OCI-LY3 (cell line): ENCODE measurements around the gene CDKL2.
A peak's percentile ranks its signal among the peaks of the same experiment; 100 is the strongest.

Experiments
- H2AFZ ChIP-seq: fragments of 200-600, 300-600 bp; shearing (Covaris generic); 2 replicates; pipeline ENCODE4 v1.6.0; 2014; ENCODE audit warnings: antibody characterized with exemption, low read depth, low read length
- H3K27ac ChIP-seq: fragments of 200-600, 300-600 bp; sonication (generic); 2 replicates; pipeline ENCODE4 v1.5.1; 2014; ENCODE audit warnings: mild to moderate bottlenecking, low read length, moderate library complexity, mixed read lengths
- H3K27me3 ChIP-seq: fragments of 200-600, 300-600 bp; sonication (generic); 2 replicates; pipeline ENCODE4 v1.6.1; 2014; ENCODE audit warnings: low read depth, low read length, mixed read lengths
- H3K36me3 ChIP-seq: fragments of 200-600, 300-600 bp; sonication (generic); replicated peaks from 2 replicates; pipeline ENCODE3; 2014; ENCODE audit warnings: low read depth, low read length, mixed read lengths
- H3K4me1 ChIP-seq: fragments of 300-600, 200-600 bp; sonication (generic); 2 replicates; pipeline ENCODE4 v1.6.1; 2014; ENCODE audit warnings: low read length, mixed read lengths
- H3K4me2 ChIP-seq: fragments of 200-600, 300-600 bp; sonication (generic); 2 replicates; pipeline ENCODE4 v1.6.1; 2014; ENCODE audit warnings: low read length, mixed read lengths
- H3K4me3 ChIP-seq: fragments of 300-600, 200-600 bp; sonication (generic); 2 replicates; pipeline ENCODE4 v1.5.1; 2014; ENCODE audit warnings: antibody characterized with exemption, mild to moderate bottlenecking, low read length, moderate library complexity
- H3K79me2 ChIP-seq: fragments of 300-600, 200-600 bp; shearing (Covaris generic); 2 replicates; pipeline ENCODE4 v1.6.1; 2014; ENCODE audit warnings: mild to moderate bottlenecking, low read length, mixed read lengths
- H3K9ac ChIP-seq: fragments of 300-600, 200-600 bp; shearing (Covaris generic); 2 replicates; pipeline ENCODE4 v1.6.0; 2014; ENCODE audit warnings: mild to moderate bottlenecking, low read length, moderate library complexity
- H3K9me3 ChIP-seq: fragments of 200-600, 300-600 bp; shearing (Covaris generic); 2 replicates; pipeline ENCODE4 v1.6.1; 2014; ENCODE audit warnings: low read length, mixed read lengths; ENCODE audit not compliant: insufficient read depth
- H4K20me1 ChIP-seq: fragments of 200-600, 300-600 bp; sonication (generic); 2 replicates; pipeline ENCODE4 v1.6.1; 2016; ENCODE audit warnings: low read length, mixed read lengths; ENCODE audit not compliant: insufficient read depth
- CTCF ChIP-seq: fragments of 200-600, 300-600 bp; sonication (generic); IDR thresholded peaks from 2 replicates; pipeline ENCODE4 v1.5.1; 2014; ENCODE audit warnings: antibody characterized with exemption, low read length, low read depth
- EZH2phosphoT487 ChIP-seq: fragments of 200-600 bp; shearing (Covaris generic); IDR thresholded peaks from 2 replicates; pipeline ENCODE4 v1.6.1; 2018; ENCODE audit warnings: antibody characterized with exemption, mixed run types, low read depth

Gene CDKL2

GRCh38 chr4:75565481-75565880 is 64.8 kb downstream of the CDKL2 start:
- H3K27me3 ChIP-seq, result no peaks in the 10 kb centered on the region
- TF ChIP-seq EZH2phosphoT487 (no peak), CTCF (no peak)
- no peaks in the 10 kb centered on the region for H4K20me1 ChIP-seq
- H3K9ac ChIP-seq, result no peak overlapping the region
- no peak overlapping the region for H2AFZ ChIP-seq
- H3K79me2 ChIP-seq, result no peaks in the 10 kb centered on the region
- no peaks in the 10 kb centered on the region for H3K4me1 ChIP-seq
- no peaks in the 10 kb centered on the region for H3K36me3 ChIP-seq
- H3K27ac ChIP-seq, result no peak overlapping the region
- no peaks in the 10 kb centered on the region for H3K9me3 ChIP-seq
- no peak overlapping the region for H3K4me2 ChIP-seq
- no peak overlapping the region for H3K4me3 ChIP-seq

- no peak for TF ChIP-seq CTCF
- no peak overlapping the region for H3K4me3 ChIP-seq
These were observed 66.3 kb downstream of the CDKL2 start for GRCh38 chr4:75564023-75564422.

GRCh38 chr4:75561789-75562188 is 68.5 kb downstream of the CDKL2 start:
- H2AFZ ChIP-seq, result no peak overlapping the region

More at GRCh38 chr4:75564023-75564422, 66.3 kb downstream of the CDKL2 start:
- Histone ChIP-seq H3K4me2 (no peak overlapping the region), H3K79me2 (no peaks in the 10 kb centered on the region), H2AFZ (no peak overlapping the region), H3K36me3 (no peaks in the 10 kb centered on the region), H3K9me3 (no peaks in the 10 kb centered on the region), H4K20me1 (no peaks in the 10 kb centered on the region), H3K27ac (no peak overlapping the region), H3K27me3 (peaks cover 3% of the 10 kb centered on the region; the same call in 1 of the 2 replicates), H3K9ac (no peak overlapping the region), H3K4me1 (no peaks in the 10 kb centered on the region)

GRCh38 chr4:75557696-75558095 is 72.6 kb downstream of the CDKL2 start:
- TF ChIP-seq CTCF (no peak), EZH2phosphoT487 (no peak)
- no peak overlapping the region for H3K9ac ChIP-seq
- H3K79me2 ChIP-seq, result no peaks in the 10 kb centered on the region
- peak overlapping the region; percentile 84 for H3K4me2 ChIP-seq
- H2AFZ ChIP-seq, result peak overlapping the region; percentile 23; the same call in 1 of the 2 replicates
- peak overlapping the region; percentile 58 for H3K4me3 ChIP-seq
- H3K4me1 ChIP-seq, result peaks cover 30% of the 10 kb centered on the region
- peaks cover 3% of the 10 kb centered on the region; the same call in 1 of the 2 replicates for H3K27me3 ChIP-seq
- no peaks in the 10 kb centered on the region for H4K20me1 ChIP-seq
- H3K36me3 ChIP-seq, result no peaks in the 10 kb centered on the region
- H3K27ac ChIP-seq, result no peak overlapping the region
- H3K9me3 ChIP-seq, result no peaks in the 10 kb centered on the region

More at GRCh38 chr4:75561789-75562188, 68.5 kb downstream of the CDKL2 start:
- Histone ChIP-seq H3K9ac (no peak overlapping the region), H3K9me3 (no peaks in the 10 kb centered on the region), H4K20me1 (no peaks in the 10 kb centered on the region), H3K79me2 (no peaks in the 10 kb centered on the region), H3K27me3 (peaks cover 3% of the 10 kb centered on the region; the same call in 1 of the 2 replicates), H3K4me3 (no peak overlapping the region), H3K36me3 (no peaks in the 10 kb centered on the region), H3K4me1 (peaks cover 13% of the 10 kb centered on the region), H3K27ac (no peak overlapping the region), H3K4me2 (no peak overlapping the region)
- TF ChIP-seq CTCF (no peak), EZH2phosphoT487 (no peak)
